SW 1271 (cell line): ENCODE data around the gene PPEF1.
A peak's percentile ranks its signal among the peaks of the same experiment; 100 is the strongest.

Source experiments
- DNase-seq, 2 experiments: peaks; one replicate each; lab custom pipeline; 2025; lab: John Stamatoyannopoulos, UW

Gene PPEF1, protein sequence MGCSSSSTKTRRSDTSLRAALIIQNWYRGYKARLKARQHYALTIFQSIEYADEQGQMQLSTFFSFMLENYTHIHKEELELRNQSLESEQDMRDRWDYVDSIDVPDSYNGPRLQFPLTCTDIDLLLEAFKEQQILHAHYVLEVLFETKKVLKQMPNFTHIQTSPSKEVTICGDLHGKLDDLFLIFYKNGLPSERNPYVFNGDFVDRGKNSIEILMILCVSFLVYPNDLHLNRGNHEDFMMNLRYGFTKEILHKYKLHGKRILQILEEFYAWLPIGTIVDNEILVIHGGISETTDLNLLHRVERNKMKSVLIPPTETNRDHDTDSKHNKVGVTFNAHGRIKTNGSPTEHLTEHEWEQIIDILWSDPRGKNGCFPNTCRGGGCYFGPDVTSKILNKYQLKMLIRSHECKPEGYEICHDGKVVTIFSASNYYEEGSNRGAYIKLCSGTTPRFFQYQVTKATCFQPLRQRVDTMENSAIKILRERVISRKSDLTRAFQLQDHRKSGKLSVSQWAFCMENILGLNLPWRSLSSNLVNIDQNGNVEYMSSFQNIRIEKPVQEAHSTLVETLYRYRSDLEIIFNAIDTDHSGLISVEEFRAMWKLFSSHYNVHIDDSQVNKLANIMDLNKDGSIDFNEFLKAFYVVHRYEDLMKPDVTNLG

GRCh38 chrX:18707426-18708049 lies at the start of gene PPEF1:
Gene PPEF1, plus strand, starts transcription at chrX:18707645. Its CDS starts 136 bp downstream, at chrX:18707781.
- DNase-seq, result no peak

DNA sequence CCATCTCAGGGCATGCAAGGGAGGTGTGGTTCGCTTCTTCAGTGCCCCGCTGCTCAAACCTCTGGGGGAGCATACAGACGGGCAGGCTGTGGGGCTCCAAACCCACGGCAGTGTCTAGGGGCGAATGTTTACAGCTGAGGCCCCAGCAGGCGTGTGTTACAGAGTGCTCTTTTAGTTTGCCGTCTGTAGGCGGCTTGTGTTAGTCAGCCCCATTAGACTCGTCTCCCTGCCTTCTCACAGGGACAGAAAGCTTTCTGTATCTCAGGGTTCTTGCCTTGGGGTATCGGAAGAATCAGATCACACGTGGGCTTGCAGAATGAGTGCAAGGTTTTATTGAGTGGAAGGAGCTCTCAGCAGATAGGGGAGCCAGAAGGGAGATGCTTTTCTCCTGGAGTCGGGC lies 46.2 kb upstream of the PPEF1 start:
- DNase-seq, result no peak

DNA sequence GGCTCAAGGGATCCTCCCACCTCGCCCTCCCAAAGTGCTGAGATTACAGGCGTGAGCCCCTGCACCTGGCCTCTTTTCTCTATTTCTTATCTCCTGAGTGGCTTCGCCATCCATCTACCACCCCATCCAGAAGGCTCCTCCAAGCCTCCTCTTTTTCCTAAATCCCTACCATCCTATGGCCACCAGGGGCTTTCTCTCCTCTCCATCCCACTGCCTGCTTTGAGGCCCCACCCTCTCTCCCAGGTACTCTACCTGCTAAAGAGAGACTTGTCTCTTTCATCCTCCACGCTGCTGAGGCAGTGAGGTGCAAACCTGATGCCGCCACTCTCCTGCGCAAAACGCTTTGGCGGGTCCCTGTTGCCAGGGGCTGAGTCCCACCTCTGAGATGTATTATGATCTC lies 42.5 kb upstream of the PPEF1 start:
- DNase-seq, result no peak

GRCh38 chrX:18666614-18667013 lies 40.8 kb upstream of the PPEF1 start:
- no peak for DNase-seq

- no peak for DNase-seq
These were observed 39.2 kb upstream of the PPEF1 start for GRCh38 chrX:18668071-18668835.

DNA sequence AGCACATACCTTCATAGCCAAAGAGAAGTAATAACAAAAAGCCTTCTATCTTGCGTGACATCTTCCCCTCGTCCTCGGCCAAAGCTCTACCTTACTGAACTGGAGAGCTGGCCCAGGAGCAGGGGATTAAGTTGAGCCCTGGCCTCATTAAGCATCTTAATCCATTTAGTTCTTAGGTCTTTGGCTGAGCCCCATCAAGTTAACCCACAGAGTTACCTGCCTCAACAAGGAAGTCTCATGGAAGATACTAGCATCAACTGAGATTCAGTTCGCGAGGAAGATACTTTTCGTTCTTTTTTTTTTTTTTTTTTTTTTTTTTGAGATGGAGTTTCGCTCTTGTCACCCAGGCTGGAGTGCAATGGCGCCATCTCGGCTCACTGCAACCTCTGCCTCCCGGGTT lies 35.4 kb upstream of the PPEF1 start, which contains the start of gene RS1:
Gene RS1 (minus strand): TSS at position 101 of the 400 bp plus-strand sequence. CDS start 40 bp downstream, at position 61.
- no peak for DNase-seq

DNA sequence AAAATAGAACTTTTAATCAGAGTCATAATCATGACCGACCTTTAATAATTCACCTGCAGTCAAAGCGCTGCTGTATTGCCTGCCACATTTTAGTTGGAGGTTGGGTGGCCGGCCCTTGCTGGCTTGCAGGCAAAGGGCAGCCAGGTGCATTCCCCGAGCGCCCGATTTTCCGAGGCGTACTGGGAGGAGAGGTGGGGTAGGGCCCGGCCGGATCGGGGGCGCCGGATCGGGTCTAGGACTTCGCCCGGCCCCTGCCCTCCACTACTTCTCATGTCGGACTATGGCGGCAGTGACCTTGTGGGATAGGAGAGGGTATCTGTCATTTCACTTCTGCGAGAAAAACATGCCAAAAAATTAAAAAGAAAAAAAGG lies 33.0 kb upstream of the PPEF1 start:
- DNase-seq, result no peak

DNA sequence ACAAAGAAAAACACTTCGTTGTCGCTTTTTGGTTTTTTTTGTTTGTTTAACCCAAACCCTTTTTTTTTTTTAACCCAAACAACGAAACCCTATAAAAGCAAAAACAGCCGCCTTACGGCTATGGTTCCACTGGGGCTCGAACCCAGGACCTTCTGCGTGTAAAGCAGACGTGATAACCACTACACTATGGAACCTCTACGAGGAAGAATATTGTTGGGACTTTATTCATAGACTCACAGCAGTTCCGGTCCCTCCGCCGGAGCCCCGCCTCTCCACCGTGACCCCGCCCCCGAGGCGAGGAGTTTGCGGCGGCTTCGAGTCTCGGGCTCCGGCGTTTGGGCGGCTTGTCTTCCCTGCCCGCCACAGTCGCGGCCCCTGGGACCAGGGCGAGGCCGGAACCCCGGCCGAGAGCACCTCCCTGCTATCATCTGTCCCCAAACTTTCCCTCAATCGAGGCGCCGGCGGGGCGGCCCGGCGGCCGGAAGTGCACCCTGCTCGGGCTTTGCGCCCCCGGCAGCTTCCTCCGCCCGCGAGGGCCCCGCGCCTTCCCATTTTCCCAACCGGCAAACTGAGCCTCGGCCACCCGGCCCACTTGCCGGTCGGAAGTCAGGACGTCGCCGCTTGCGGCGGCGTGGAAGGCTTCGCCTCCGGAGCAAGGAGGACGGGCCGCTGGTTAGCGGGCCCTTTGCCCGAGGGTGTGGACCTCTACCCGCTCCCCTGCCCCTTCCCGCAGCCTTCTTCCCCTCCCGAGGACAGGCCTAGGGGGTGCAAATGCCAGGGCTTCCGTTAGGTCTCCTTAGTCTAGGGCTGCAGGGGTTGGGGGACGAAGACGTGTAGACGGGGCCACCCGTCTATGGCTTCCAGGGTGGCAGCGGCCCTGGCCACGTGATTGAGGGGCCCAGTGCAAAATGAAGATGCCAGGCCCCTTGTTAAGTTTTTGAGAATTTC lies 32.4 kb upstream of the PPEF1 start:
- peak; percentile 8 to 29 for DNase-seq

DNA sequence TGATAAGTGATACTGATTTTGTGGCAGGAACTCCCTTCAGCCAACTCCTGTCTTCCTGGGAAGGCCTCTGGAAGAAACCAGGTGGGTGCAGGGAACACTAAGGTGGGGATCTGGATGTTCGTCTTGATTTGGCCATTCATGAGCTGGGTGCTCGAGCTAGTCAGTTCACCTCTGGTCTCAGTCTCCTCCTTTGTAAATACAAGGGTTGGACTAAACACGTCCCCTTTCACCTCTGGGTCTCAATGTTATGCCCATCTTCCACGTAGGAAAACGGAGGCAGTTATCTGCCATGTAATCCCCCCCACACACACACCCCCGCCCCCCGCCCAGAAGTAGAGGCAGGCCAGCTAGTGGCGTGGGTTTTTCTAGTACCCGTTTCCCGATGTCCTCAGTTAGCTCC lies 31.4 kb upstream of the PPEF1 start:
- no peak for DNase-seq

DNA sequence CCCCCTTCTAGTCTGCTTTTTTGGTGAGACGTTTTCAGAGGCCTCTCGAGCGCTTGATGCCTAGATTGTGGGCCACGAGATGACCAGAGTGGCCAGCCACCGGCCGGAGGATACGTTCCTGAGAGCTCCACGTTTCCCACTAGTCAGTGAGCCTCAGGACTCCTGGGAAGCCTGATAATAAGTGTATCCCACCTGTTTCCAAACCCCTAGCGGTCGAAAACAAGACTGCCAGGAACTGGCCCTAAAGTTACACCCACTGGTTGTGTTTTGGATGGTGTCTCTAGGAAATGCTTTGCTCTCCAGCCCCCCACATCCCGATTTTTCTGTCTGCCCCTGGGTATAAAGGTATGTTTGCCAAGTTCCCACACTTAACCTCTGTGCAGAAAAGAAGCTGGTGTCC lies 31.0 kb upstream of the PPEF1 start:
- DNase-seq, result no peak

GRCh38 chrX:18677161-18677869 lies 30.1 kb upstream of the PPEF1 start:
- DNase-seq, result no peak

DNA sequence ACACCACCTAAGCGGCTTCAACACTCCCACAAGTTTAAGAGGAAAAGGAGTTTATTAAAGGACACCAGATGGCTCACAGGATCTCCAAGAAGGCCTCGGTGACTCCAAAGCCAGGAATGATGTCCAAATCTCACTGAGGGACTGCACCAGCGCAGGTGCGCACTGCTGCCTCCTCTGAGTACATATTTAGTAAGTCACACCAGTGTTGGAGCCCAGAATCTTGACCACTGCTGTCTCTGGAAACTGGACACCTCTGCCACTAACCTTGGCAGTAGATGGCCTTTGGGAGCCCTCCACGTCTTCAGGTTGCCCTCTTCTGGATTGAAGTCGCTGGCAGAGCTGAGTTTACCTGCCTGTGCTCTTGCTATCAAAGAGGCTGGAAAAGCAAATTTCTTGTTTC lies 25.4 kb upstream of the PPEF1 start:
- DNase-seq, result no peak

GRCh38 chrX:18682979-18683387 lies 24.5 kb upstream of the PPEF1 start:
- no peak for DNase-seq

GRCh38 chrX:18687856-18688495 lies 19.5 kb upstream of the PPEF1 start:
- no peak for DNase-seq

- DNase-seq, result no peak
These were observed 16.0 kb upstream of the PPEF1 start for GRCh38 chrX:18691431-18691830.

DNA sequence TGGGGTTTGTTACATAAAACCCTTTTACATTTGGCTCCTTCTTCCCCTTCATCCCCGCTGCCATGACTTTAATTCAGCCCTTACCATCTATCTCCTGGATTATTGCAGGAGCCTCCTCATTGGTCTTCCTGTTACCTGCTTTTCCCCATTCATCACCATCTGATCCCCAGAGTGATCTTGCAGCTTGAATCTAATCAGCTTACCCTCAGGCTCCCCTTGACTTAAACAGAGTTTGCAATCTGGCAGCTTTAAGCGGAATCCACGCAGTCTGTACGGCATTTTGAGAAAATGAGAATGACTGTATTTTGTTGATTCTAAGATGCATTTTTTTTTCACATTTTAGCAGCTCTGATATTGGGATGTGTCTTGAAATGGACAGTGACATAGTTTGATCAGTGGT lies 14.9 kb upstream of the PPEF1 start:
- no peak for DNase-seq

GRCh38 chrX:18696653-18697052 lies 10.8 kb upstream of the PPEF1 start:
- no peak for DNase-seq

DNA sequence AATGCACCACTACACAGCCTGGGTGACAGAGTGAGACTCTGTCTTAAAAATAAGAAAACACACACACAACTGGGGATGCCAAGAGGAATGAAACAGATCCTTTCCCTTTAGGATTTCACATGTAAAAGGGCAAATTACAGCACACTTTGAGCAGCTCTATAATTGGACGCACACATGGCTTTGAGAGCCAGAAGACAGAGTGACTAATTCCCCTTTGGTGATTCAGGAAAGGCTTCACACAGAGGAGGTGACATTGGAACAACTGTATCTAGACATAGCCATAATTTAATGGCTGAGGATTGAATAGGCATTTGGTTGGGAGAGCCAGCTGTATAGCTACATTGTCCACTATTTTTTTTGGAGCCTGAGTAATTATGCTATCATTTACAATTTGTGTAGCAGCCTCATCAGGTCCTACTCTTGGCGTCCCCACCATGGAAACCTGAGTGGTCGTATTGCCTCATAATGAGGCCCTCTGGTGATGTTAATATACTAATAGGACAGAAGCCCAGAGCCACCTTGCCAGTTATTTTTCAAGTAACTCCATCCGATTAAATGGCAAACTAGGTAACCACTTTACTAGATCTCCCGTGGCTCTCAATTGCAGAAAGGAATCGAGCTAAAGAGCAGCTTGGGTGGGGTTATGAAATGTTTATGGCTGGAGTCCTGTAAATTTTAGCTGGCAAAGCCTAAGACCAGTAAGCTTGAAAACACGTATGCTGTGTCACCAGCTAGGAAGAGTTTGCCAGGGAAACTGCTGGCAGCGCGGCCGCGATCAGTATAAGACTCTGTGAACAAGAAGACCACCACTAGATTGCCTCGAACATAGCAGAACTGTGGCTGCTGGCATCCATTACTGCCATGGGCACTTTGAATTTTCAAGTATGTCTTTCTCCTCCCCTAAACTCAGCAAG lies 8.5 kb upstream of the PPEF1 start:
- no peak for DNase-seq
